ENCODE results near the gene KL. TPM values are rescaled to one million over a fixed set of nuclear protein-coding genes. Genes with fewer than 3 reads are reported as not detected.

The KL gene
- 1 to 10 TPM; 2.3 to 3.3 TPM for total RNA-seq
- long read RNA-seq: 0 reads

DNA sequence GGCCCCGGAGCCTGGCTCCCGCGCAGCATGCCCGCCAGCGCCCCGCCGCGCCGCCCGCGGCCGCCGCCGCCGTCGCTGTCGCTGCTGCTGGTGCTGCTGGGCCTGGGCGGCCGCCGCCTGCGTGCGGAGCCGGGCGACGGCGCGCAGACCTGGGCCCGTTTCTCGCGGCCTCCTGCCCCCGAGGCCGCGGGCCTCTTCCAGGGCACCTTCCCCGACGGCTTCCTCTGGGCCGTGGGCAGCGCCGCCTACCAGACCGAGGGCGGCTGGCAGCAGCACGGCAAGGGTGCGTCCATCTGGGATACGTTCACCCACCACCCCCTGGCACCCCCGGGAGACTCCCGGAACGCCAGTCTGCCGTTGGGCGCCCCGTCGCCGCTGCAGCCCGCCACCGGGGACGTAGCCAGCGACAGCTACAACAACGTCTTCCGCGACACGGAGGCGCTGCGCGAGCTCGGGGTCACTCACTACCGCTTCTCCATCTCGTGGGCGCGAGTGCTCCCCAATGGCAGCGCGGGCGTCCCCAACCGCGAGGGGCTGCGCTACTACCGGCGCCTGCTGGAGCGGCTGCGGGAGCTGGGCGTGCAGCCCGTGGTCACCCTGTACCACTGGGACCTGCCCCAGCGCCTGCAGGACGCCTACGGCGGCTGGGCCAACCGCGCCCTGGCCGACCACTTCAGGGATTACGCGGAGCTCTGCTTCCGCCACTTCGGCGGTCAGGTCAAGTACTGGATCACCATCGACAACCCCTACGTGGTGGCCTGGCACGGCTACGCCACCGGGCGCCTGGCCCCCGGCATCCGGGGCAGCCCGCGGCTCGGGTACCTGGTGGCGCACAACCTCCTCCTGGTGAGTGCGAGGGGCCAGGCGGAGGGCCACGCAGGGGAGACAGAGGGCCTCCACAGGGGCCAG lies at the start of gene KL:
TSS of gene KL (plus strand) at position 10 of the 909 bp plus-strand sequence. CDS start at position 28, 18 bp downstream.
- DNase-seq: peak; percentile 45
- intact Hi-C loops (cut with DNase I): no loop called here
- ATAC-seq: peak; percentile 69 to 84

DNA sequence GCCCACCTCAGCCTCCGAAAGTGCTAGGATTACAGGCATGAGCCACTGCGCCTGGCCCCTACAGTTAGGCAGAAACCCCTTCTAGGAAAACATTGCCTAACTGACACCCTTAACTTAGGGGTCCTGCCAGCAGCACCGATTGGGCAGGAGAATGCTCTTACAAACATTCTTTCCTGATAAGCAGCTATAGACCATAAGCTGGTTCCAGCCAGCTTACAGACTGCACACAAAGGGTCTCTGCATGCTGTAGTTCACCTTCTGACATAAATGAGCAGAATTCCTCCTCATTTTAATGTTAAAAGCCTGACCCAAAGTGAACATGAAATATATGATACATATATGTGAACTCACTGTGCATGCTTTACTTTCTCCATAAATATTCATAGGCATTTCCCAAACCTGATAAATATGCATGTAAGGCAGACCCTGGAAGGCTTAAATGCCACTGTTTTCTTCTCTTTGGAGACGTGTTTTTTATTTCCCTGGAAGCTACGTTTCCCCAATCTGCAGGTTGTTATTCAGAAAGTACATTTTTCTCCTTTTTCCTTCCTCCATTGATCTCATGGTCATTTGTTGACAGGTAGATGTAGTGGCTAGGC lies 48.5 kb upstream of the KL start:
- intact Hi-C loops (cut with DNase I): no loop called here
- ATAC-seq (no peak), DNase-seq (no peak)

DNA sequence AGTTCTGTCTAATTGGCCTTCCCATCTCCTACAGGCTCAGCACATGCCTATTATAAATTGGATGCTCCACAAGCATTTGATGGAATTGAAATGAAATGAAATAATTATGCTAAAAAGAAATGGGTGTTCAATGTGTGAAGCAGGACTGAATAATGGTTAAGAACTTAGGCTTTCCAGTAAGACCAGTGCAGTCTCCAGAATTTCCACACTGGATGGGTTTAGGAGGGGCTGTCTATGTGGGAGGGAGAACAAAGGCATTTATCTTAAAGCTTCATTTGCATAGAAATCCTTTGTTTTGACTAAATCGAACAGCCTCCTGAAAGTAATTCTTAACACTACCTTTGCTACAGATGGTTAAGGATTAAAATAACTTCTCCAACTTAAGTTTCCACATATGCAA lies 47.9 kb upstream of the KL start:
- DNase-seq (no peak), ATAC-seq (no peak)
- intact Hi-C loops (cut with DNase I): no loop called here

DNA sequence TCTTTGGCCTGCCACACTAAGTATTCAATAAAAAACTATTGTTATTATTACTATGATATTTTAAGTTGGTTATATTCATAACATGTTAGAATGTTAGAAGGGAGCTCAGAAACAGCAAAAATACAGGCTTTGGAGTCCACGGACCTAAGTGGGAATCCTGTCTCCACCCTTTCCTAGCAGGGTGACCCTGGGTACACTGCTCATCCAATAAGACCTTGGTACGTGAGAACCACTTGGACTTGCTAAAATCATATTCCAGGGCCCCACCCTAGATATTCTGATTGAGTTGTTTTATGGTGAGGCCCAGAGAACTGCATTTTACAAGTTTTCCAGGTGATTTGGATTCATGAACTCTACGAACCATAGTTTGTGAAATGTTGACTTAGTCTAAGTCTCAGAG lies 47.4 kb upstream of the KL start:
- ATAC-seq: no peak
- no peak for DNase-seq
- intact Hi-C loops (cut with DNase I): no loop called here

DNA sequence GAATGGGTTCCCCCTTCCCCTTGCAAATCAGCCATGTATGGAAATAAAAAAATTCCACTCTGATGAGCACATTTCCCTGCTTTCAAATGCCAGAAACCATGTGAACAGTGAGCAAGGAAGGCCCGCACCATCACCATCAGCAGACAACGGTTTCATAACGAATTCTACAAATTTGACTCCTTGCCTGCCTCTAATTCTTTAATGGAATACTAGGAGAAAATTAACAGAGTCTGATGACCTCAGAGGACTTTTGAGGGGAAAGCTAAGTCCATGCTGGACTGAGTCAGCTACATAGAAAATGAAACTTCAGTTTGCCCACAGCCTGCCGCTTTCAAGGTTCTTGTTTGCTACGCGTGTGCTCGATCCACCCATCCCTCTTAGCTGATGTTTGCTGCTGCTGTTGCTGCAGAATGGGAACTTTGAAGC lies 46.7 kb upstream of the KL start:
- intact Hi-C loops (cut with DNase I): no loop called here
- ATAC-seq (peak; percentile 63 to 72), DNase-seq (no peak)

DNA sequence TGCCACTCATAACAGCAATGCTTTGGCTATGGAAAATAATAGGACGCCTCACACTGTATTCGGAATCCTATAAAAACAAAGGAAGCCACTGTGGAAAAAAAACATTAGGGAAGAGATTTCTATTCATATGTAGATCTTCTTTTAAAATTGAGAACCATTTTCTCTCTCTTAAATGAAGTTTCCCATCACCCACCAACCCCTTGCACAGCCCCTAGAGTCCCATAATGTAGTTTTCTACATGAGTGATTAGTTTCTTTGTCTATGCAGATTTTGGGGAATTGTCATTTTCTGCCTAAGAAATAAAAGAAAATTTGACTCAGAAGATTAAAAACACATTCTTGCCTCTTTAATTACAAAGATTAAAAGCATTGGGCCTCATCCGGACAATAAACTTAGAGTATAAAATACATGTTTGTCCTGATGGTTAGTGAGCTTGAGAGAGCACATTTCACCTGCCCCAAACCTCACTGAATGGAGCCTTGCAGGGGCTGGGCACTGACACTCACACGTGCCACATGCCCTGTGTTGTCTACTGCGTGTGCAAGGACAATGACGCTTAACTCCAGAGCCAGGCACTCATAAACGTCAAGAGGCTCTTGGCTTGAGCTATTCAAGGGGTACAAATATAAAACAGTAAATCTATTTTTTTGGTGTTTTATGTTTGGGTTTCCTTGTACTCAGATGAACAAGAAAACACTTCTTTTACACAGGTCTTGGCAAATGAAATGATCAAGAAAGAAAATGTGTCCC lies 40.0 kb upstream of the KL start:
- intact Hi-C loops (cut with DNase I): no loop called here
- no peak for ATAC-seq
- no peak for DNase-seq

DNA sequence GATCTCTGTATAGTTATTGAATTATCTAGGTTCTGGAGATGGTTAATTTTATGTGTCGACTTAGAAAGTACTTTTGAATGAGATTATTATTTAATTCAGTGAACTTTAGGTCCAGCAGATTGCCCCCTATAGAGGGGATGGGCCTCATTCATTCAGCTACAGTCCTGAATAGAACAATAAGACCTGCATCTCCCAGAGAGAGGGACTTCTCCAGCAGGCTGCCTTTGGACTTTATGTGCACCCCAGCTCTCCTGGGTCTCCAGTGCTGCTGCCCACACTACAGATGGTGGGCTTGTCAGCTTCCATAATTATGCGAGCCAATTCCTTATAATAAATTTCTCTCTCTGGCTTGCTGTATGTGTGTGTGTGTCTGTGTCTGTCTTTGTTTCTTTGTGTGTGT lies 39.3 kb upstream of the KL start:
- intact Hi-C loops (cut with DNase I): no loop called here
- ATAC-seq (no peak), DNase-seq (no peak)

DNA sequence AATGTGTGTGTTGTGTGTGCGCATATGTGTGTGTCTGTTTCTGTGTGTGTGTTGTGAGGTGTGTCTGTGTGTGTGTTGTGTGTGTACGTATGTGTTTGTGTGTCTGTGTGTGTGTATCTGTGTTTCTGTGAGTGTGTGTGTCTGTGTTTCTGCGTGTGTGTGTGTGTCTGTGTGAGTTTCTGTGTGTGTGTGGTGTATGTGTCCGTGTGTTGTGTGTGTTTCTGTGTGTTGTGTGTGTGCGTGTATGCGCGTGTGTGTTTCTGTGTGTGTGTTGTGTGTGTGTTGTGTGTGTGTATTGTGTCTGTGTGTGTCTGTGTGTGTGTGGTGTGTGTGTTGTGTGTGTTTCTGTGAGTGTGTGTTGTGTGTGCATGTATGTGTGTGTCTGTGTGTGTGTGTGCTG lies 38.9 kb upstream of the KL start:
- intact Hi-C loops (cut with DNase I): no loop called here
- ATAC-seq: no peak
- DNase-seq: no peak

DNA sequence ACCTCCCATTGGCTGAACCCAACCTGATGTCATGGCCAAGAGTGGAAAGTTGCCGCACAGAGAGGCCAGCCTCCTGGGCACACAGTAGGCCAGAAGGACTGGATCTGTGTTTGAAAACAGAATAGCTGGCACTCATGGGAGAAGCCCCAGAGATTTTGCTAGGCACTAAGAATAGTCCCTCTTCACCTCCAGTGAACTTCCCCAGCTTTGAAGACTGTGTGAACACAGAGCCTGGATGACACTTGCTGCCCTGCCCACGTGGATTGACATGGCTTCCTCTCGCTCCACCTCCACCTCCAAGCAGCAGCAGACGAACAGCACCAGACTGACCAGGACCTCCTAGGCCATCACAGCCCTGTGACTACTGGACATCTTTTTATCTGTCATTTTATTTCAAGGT lies 37.9 kb upstream of the KL start:
- ATAC-seq (no peak), DNase-seq (no peak)
- intact Hi-C loops (cut with DNase I): no loop called here

DNA sequence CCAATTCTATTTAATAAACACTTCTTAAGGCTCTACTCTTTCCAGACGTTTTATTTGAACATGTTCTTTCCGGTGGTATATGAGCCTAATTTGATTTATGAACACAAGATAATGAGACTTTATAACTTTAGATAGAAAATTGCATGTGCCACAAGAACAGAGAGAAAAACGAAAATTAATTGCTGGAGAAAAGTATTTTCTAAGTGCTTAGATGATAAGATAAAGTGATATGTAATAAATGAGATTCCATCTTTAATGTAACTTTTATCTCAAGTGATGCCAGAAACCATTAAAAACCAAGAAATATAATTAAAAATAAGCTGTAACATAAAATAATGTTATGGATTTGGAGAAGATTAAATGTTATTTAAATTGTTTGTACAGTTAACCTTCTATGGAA lies 33.2 kb upstream of the KL start:
- no peak for DNase-seq
- intact Hi-C loops (cut with DNase I): no loop called here
- no peak for ATAC-seq

DNA sequence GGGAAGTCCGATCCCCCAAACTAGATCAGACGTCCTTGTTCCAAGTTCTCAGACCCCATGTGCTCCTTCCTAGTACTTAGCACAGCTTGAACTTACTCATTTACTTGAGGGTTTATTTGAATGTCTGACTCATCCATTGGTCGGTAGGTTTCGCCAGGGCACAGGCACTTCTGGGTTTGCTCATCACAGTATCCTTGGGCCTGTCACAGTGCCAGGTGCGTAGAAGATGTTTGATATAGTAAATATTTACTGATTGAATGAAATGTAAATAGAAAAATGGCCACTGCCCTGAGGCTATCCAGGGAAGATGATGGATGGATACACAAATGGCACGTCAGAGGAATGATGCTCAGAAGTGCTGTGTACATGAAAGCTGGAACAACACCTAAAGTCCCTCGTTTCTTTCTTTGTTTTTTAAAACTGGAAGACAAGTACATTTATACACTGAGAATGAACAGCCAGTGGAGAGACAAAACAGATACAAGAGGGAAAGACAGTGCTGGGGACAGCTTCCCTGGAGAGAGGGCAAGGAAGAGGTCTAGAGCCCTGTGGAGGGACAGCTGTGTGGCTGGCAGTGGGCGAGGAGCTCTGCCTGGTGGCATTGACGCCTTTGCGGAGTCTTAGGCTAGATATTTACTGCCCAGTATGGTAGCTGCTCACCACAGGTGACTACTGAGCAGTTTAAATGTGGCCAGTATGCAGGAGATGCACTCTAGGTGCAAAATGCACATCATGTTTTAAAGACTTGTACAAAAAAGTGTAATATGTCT lies 31.2 kb upstream of the KL start:
- no peak for ATAC-seq
- intact Hi-C loops (cut with DNase I): no loop called here
- no peak for DNase-seq

DNA sequence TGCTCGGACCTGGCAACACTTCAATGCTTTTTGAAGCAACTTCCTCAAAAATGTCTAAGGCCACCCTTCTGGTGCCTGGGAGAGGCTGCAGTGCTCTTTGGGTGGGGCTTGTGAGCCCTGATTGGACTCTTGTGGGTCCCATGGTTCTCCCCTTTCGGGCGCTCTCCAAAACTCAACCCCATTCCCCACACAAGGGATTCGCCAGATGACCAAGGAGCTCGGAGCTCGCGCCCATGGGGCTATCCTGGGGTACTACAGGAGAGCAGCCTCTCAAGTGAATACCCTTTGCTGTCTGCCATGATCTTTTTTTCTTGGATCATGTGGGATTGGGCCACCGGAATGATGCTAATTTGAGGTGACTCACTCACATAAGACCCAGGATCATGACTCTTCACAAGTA lies 29.7 kb upstream of the KL start:
- ATAC-seq: no peak
- intact Hi-C loops (cut with DNase I): no loop called here
- no peak for DNase-seq

DNA sequence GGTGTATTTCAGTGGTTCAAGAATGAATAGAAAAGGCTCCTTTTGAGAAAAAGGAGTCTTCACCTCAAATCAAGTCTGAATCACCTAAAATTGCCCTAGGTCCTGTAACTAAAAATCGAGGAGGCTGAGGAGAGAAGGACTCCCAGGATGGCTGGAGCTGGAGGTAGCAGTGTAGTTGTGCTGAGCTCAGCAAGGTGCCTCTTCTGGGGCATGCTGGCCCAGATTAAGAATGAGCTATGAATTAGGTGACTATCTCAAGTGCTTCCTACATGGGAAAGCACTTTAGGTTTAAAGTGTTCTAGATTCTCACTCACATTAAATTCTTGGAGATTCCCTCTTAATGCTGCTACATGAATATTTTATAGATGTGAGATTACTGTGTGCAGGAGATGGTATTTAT lies 28.8 kb upstream of the KL start:
- ATAC-seq (no peak), DNase-seq (no peak)
- intact Hi-C loops (cut with DNase I): no loop called here

DNA sequence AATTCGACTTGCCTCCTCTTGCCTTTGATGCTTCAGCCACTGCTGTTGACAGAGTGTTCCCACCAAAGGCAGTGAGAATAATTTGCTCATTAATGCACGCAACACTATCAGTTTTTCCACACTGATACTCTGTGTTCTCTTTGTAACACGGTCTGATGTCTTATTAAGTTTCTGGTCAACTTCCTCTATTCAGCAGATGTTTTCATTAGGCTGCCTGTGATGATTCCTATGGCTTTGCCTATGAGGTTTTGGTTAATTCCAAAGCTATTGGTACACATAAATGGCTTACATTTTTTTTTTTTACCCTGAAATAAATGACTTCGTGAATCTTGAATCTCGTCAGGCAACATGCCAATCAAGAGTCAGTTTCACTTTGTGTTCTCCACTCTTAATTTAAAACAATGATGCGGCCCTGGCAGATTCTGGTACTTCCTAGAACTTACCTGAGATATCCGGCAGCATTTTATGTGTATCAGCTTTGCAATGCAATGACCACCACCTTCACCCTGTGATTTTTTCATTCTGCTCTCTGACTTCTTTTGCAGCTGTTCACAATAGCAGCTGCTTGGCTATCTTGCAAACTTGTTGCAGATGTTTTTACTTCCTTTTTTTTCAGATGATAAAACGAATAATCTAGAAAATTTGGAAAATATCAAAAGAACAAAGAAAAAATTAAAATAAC lies 27.5 kb upstream of the KL start:
- intact Hi-C loops (cut with DNase I): no loop called here
- ATAC-seq (peak in 1 of 2 donors; percentile 49), DNase-seq (no peak)

DNA sequence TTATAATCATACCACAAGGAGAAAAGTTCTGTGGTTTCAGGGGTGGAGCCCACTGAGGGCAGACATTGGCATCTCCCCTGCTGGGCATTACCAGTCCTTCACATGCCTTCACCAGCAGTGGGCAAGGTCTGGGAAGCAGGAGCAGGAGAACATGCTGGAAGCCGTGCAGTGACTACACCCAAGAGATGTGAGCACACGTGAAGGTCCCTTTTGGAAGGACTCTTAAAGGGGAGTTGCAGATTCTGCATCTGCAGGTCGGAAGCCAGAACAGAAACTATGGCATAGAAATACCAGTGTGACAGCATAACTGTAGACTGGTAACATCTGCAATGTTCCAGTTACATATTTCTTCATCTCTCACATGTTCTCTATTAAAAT lies 26.9 kb upstream of the KL start:
- intact Hi-C loops (cut with DNase I): no loop called here
- no peak for DNase-seq
- ATAC-seq: peak in 1 of 2 donors; percentile 17

DNA sequence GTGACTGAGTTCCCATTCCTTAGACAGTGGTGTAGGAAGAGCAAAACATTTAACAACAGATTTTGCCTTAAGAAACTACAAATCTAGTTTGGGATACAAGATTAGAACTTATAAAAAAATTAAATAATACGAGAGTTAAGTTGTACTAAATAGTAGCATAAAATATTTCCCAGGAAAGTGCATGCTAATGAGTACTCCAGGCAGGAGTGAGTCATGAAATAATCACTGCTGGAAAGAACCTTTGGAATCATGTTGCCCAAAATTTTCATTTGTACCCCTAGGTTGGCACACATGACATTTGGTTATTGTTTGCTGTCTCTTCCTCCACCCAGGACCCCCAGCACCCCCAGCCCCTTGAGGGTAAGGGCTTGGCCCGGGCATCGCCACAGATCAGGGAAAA lies 26.3 kb upstream of the KL start:
- no peak for DNase-seq
- intact Hi-C loops (cut with DNase I): no loop called here
- no peak for ATAC-seq

DNA sequence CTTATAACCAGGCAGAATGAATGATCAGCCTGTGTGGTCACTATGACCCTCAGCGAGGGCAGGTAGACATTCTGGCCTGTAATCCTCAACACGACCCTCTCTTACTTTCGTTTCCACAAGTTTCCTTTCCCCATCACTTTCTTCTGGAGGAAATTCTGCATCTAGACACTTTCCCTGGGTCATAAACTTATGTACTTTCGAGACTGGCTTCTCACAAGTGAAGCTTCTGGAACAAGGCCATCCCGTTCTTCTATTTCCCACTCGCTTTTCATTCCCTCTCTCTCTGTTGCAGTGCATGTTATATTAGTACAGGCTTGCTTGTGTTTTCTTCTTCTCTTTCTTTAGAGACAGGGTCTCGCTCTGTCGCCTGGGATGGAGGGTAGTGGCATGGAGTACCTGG lies 23.1 kb upstream of the KL start:
- DNase-seq: no peak
- intact Hi-C loops (cut with DNase I): no loop called here
- ATAC-seq: no peak

DNA sequence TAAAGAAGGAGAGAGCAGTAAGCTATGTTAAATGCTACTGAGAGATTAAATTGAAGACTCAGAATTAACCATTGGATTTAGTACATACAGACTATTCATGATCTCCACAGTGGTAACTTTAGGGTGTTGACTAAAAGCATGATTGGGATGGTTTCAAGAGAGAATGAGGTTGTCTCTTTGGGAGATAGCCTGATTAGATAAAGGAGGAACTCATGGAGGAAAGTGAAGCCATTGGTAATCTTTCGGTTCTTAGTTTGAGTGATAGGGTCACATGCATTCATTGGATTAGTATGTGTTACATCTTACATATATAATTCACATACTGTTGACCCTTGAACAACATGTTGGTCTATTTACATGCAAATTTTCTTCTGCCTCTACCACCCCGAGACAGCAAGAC lies 18.8 kb upstream of the KL start:
- no peak for DNase-seq
- ATAC-seq: no peak
- intact Hi-C loops (cut with DNase I): no loop called here

DNA sequence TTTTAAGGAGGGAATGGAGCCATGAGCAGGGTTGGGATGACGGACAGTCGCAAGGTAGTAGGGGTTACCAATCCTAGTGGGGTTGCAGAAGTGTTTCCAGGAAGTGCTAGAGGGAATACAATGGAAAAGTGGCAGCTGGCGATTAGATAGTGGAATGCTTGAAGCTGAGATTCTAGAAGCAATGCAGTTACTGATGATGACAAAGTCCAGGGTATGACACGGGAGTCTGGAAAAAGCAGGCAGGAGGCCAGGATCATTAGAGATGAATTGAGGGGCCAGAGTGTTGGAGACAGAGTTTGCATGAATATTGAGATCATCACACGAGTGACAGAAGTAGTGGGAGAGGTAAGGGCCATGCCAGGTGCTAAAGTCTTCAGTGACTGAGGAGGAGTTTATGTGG lies 17.3 kb upstream of the KL start:
- ATAC-seq: no peak
- no peak for DNase-seq
- intact Hi-C loops (cut with DNase I): no loop called here

Data from left cardiac atrium (tissue), 4 donors.